ENCODE data around the gene ABHD10.
"Not testable (repeated sequence)": the region's sequence is repeated elsewhere in the genome, so short reads cannot be mapped to it uniquely, and the experiment has no call there.

Gene ABHD10

GRCh38 chr3:112035241-112035640, 56.4 kb downstream of the ABHD10 start:
- no peak for DNase-seq

DNA sequence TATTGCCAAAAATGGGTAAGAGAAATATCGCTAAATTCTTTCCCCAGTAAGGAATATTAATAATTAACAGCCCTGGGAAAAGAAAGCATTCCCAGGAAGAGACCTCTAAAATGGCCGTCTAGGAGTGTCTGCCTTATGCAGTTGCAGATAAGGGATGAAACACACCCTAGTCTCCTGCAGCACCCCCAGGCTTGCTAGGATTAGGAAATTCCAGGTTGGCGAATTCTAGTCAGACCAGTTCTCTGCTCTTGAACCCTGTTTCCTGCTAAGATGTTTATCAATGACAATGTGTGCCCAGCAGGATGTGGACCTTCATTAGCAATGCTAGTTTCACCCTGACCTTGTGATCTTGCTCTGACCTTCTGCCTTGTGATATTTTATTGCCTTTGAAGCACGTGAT, 58.4 kb downstream of the ABHD10 start:
- DNase-seq = not testable (repeated sequence)

GRCh38 chr3:112038863-112039262, 60.0 kb downstream of the ABHD10 start:
- no peak for DNase-seq

GRCh38 chr3:112041321-112041720, 62.5 kb downstream of the ABHD10 start:
- no peak for DNase-seq

DNA sequence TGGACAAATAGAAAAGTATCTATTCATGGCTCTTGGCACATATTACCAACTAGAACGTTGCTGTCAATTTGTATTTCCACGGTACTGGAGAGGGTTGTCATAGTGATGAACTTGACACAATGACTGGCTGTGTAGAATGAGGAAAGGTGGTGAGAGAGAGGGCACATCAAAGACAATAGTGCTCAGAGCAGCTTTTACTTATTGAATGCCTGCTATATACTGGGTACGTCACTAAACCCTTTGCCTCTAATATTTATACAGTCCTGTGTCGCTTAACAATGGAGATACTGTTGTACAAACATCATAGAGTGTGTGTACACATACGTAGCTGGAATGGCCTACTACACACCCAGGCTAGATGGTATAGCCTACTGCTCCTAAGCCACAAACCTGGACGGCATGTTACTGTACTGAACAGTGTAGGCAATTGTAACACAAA, 64.0 kb downstream of the ABHD10 start:
- no peak for DNase-seq
